CD4-positive, alpha-beta T cell treated with Interleukin-6 for 4 hours (primary cell): ENCODE measurements around the gene NLRP1.
A peak's percentile ranks its signal among the peaks of the same experiment; 100 is the strongest.

Experiments used
- DNase-seq: peaks from one replicate; pipeline ENCODE4 v3.0.0-alpha.2; 2020; ENCODE audit warnings: mixed read lengths

NLRP1 gene

DNA sequence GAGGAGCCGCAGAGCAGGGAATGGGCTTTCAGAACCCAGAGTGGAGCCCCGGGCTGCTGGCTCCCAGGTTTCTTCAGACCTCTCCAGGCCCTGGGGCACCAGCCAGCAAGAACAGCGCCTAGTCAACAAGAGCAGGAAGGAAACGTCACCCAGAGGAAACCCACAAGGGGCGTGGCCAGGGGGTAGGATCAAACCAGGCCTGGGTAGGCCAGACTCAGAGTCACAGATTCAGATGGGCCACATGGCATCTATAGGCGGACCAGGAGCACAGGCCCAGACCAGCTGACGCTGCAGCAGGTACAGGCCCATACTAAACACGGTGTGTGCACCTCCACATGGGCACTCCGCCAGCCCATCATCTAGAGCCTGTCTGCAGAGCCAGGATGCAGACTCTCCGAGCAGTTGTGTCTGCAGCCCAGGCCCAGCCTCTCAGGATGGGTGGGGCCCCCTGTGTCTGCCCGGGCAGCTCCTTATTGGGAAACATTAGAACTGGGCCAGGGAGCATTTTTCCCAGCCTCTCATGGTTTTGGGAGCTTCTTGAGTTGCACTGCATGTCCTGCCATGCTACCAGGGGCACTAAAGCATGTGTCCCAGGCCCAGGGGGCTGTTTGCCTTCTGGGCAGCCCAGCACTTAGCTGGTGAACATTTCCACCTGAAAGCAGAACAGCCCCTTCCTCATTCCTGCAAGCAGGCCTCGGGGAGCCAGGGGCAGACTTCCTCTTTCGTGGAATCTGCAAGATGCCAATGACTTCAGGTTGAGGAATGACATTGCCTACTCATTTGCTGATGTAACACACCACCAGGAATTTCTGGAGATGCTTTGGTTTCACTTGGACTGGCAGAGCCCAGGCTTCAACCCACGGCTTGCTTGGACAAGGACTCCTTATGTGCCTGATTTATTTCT is at the start of gene NLRP1:
Gene NLRP1 (minus strand): TSS at position 127 of the 904 bp plus-strand sequence. CDS start 552 bp downstream, outside the sequence.
- peak; percentile 98 for DNase-seq

DNA sequence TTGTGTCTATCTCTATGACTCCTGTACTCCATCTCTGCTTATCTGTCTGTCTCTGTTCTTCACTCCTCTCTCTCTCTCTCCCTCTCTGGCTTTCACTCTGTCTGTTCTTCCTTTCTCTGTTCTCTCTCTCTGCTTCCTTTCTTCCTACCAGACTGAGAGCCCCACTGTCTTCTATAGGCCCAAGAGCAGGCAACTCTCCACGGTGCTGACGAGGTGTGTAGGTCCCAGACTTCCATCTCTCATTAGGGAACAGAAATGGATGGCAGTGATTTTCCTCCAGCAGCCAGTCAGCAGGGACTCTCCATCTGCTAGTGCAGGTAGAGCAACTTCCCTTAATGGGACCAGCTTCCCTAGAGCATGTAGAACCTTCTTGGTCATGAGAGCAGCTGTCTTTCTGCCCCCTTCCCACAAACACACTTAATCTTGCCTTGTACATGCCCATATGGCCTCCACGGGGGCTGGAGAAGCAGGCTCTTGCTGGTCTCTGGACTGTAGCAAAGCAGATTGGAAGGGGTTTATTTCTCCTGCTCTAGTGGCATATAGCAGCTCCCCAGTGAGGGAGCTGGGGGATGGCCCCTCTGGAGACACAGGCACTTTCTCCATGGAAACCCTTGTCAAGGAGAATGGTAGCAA is 47.8 kb upstream of the NLRP1 start:
- no peak for DNase-seq

DNA sequence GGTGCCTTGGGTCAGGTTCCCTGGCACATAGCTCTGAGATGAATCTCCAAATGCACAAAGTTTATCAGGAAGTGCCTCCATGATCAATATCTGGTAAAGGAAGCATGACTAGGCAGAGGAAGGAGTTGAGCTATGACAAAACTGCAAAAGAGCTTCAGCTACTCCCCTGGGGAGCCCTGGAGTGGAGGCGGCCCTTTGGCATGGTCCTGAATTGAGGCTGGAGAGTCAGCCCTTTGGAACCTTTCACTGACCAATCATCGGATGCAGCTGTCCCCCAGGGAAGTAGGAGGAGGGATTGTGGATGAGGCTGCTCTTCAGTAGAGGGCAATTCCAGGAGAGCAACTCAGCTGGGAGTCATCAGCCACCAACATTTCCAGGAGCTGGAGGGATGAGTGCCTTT is 46.1 kb upstream of the NLRP1 start:
- DNase-seq: no peak

DNA sequence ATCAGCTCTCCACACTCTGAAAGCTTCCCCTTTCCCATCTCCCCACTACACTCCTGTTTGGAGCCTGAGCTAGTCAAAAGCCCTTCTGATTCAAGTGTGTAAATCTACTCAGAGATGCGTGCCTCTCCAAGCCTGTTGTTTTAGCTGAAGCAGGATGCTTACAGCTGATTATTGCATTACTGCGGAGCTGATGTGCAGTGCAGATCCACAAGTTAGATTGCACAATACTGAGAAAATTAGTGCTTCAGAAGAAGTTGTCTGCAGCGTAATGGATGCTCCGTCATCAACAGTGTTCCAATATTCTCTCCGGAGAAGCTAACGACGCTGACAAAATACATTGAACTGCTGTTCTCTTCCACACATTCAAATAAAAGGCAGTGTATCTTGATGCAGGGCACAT is 44.8 kb upstream of the NLRP1 start:
- DNase-seq: no peak

DNA sequence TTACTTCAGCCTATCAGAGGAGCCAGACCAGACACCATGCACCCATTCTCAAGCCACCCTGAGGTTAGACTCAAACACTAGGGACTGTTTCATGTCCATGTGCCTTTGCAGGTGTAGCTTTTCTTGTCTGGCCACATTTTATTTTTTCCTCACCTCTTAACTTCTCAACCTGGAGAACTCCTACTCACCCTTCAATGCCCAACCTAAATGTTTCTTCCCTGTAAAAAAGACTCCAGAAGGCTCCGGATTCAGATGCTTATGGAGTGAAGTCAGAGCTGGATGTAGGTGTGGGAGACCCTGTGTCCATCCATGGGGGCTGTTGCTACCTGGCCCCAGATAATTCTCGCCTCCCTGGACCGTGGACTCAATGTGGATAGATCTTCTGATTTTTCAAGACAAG is 44.0 kb upstream of the NLRP1 start:
- DNase-seq: no peak

DNA sequence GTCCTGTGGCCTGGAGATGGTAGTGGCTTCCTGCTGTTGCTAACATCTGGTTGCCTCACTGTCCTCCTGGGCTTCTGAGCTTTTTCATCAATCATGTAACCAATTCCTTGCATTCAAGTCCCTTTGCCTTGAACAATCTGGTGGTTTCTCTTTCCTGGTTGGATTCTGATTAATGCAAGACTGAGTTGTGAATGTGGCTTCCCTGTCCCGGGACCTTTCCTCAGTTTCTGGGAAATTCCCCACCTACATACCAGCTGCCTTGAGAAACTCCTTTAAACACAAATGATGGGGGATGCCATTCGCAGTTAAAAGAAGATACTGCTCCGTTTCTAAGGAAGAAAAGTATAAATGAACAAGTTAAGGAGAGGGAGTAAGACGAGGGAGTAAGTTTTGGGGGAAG is 39.9 kb upstream of the NLRP1 start:
- no peak for DNase-seq

DNA sequence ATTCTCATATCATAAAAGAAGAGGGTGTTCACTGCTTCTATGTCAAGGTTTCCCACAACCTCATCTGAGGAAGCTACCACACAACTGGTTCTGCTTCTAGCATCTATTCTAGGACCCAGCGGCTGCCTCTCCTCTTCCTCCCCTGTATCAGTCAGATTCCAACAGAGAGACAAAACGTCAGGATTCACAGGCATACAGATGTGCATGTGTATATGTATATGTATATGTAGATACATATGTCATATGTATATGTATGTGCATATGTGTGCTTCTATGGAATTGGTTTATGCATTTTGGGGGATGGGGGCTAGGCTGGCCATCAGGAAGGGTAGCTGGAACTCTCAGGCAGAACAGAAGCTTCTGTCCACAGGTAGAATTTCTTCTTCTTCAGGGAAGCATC is 37.4 kb upstream of the NLRP1 start:
- no peak for DNase-seq

DNA sequence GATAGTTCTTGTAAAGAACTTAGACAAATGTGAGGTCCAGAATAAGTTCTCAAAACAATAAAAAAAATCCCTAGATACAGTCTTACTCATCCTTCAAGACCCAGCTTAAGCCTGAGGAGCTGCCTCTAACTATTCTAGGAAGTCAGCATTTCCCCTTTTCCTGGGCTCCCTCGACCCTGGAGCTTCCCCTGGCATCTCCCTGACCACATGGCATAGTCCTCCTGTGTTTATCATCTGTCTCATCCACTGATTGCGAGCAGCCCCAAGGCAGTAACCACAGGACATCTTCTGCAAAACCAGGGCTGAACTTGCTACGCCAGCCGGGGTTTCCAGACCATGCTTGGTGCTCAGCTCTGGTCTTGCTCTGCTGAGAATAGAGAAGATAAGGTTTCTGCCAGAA is 36.7 kb upstream of the NLRP1 start:
- DNase-seq: no peak

DNA sequence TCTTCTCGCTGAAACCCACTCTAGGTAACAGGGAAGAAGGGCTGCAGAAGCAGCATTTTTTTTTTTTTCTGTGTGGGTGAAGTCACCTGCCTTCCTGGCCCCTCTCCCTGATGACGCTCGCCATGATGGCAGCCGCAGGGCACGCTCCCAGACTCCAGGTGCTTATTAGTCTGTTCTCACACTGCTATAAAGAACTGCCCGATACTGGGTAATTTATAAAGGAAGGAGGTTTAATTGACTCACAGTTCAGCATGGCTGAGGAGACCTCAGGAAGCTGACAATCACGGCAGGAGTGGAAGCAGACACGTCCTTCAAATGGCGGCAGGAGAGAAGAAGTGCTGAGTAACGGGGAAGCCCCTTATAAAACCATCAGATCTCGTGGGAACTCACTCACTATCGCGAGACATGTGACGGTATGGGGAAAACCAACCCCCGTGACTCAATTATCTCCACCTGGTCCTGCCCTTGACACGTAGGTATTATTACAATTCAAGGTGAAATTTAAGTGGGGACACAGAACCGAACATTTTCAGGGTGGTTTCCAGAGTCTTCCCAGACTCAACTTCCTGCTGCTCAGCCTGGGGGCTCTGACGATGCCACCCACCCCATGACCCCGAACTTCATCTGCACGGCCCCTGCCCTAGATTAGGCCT is 34.9 kb upstream of the NLRP1 start:
- no peak for DNase-seq

DNA sequence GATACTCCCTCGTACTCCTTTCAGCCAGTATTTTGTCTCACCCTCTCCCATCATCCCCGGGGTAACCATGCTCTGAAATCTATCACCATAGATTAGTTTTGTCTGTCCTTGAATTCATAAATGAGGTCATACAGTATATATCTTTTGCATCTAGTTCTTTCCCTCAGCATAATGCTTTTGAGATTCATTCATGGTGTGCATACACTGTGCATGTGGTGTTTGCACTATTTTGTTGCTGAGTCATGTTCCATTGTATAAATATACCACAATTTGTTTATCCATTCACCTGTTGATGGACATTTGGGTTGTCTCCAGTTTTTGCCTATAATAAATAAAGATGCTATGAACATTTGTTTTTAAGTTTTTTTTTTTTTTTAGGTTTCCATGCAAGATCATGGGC is 34.2 kb upstream of the NLRP1 start:
- no peak for DNase-seq

DNA sequence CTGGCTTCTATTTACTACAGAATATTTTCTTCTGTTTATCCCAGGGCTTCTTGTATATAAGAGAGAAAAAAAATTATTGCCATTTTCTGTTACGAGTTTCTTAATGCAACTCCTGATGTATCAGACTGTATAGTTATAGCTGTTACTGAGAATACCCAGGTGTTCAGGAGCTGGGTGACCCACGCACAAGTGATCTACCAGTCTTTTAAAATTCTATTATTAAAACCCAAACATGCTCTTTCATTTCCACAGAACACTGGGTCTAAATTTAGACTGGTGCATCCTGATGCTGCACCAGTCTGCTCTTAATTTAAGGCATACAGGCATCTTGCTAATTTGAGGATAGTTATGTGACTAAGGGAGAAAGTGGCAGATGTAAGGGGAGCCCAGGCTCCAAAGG is 31.2 kb upstream of the NLRP1 start:
- no peak for DNase-seq

DNA sequence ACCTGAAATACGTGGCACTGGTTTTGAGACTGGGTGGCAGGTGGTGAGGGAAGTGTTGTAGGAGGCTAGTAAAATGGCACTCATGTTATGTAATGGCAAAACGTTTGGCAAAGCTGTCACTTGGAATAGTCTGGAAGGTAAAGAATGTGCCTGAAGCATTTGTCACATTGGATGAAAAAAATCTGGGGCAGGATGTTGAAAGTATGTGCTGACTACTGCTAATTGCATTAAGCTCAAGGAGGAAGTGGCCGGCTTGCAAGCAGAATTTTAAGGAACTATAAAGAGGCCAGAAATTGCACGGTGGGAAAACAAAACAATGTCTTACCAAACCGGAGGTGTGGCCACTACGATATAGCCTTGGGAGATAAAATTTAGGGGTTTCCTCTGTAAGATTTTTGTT is 26.6 kb upstream of the NLRP1 start:
- no peak for DNase-seq

DNA sequence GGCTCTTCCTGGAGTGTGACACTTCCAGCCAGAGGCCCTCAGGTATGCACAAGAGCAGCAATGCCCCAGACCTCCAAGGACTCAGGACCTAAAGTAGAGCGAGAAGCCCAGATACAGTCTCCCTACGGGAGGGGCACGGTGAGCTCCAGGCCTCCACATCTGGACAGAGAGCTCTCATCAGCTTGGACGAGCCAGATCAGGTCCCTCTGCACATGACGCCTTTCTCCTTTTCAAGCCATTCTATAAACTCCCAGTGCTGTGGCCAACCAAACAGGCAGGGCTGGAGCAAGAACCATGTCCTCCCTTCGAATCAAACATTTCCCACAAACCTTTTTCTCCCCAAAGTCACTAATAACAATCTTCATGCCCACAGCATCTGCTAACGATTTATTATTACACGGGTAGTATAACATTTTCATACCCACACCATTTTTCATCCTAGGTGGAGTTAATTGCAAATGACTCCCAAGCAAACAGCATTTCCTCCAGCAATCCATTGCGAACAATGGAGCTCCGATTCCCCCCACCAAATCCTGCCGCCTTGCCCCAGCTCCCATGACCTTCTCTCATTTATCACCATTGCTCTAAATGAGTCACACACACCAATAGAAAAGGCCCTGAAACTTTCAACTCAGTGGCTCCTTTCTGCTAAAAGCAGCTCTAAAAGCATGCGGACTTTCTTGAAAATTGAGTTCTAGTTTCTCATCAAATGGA is 24.2 kb upstream of the NLRP1 start:
- DNase-seq: no peak

DNA sequence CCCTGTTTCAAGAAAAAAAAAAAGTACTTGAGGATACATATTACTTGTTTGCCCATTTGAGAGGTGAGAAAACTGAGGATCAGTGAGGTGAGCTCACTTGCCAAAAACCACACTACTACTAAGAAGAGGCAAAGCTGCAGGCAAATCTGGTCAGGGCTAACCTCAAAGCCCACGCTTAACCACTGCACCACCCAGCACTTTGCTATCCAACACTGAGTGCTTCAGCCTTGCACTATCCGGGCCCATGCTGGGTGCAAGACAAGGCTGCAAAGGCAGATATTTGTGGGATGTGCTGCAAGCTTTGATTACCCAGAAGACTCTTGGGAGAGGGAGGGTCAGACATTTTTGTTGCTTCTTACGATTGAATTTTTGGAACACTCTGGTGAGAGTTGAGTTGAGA is 23.6 kb upstream of the NLRP1 start:
- DNase-seq: no peak

DNA sequence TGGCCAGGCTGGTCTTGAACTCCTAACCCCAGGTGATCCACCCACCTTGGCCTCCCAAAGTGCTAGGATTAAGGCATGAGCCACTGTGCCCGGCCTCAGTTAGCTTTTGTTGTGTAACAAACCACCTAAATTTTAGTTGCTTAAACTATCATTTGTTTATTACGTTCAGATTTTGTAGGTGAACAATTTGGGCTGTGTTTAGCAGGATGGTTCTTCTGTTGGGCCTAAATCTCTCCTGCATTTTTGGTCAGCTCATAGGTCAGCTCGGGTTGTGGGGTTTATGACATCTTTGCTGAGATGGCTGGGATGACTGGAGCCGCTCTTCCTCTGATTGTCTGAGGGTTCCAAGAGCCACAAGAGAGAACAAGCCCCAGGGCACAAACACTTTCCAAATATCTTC is 21.1 kb upstream of the NLRP1 start:
- DNase-seq: no peak

DNA sequence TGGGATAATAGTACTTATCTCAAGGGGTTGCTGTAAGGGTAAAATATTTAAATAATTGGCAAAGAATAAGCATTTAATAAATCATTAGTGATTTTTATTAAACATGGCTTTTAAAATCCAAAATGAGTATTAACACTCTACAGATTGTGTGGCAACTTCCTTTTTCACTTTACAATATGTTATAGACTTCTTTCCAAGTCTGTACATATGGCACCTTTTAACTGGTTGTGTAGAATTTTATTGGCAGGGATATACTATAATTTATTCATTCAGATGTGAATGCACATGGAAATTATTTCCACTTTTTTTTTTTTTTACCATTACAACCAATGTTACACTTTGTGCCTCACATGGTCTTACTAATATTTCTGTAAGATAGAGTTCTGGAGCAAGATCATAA is 15.7 kb upstream of the NLRP1 start:
- no peak for DNase-seq

DNA sequence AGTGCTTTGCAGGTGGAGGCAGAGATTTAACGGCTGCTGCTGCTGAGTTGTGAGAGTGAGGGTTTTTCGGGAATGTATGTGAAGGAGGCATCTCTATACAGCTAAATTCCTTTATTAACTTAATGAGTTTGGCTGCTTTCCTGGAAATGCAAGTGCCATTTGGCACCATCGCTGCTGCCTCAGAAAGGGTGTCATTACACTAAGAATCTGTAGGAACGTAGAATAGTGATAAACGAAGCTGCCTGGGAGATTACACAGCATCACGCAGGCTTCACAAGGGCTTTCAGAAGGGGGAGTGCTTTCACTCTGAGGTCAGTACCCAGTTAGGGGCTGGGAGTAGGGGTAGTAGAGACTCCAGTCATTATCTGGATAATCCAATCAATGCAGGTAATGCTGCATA is 14.1 kb upstream of the NLRP1 start:
- DNase-seq: no peak

DNA sequence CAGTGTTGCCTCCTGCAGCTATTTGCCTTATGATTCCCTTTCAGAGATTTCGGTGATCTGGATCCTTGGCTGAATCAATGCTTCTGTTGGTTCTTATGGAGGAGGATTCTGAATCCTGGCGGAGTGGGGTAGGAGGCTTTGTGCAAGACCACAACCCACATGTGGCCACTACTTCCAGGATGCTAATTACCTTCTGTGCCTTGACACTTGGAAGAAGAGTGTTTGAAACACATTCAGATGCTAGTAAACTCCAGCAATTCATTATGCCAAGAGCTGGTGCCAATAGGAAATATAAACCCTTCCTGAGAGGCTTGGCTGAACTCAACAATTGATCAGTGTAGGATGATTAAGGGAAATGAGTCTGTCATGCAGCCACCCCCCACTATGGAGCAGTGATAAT is 12.1 kb upstream of the NLRP1 start:
- no peak for DNase-seq

DNA sequence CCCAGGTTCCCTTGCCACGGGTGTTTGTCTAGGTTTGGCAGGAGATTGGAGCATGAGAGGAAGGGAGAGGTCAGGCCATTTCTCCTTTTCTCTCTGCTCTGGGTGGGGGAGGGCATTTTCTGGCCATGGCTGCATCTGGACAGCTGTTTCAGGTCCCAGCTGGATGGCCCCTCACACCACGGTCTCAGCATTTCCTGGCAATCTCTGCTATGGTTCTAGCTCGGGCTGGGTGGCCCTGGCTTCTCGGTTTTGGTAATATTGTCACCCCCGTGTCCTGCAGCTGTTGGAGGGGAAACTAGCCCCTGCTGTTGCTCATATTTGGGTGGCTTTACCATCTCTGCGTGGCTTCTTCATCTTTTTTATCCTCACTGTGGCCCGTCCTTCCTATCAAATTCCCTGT is 11.5 kb upstream of the NLRP1 start:
- DNase-seq: no peak

DNA sequence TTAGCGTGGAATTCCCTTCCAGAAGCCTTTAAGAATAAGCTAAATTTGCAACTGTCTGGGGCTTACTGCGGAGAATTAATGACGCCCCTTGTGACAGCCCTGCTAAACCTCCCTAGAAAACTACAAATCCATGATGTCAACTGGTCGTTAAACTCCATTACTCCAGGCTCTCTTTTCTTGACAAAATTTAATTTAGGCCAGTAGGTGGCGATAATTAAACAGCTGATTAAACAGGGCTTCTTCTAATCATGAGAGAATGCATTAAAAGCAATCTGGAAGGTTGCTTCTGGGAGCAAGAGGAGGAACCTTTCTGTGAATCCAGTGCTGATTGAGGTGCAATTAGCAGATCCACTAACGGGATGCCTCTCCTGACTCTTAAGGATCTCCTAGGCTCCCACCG is 8.1 kb upstream of the NLRP1 start:
- DNase-seq: no peak

DNA sequence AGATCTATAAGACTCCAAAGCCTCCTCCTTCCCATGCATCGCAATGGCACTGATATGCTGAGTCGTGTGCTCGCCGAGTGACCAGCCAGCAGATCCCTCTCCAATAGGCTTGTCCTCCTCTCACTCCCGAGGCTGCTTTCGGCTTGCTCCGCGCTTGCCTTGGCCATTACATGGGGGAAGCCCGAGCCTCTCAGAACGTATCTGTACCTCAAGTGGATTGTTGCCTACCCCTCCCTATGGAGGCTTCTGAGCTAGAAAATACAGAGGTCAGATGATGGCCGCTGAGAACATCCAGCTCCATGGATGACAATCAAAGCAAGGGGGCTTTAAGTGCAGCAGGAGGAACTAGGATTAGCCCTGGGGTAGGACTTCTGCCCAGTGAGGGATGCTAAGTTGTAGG is 7.7 kb upstream of the NLRP1 start:
- no peak for DNase-seq

DNA sequence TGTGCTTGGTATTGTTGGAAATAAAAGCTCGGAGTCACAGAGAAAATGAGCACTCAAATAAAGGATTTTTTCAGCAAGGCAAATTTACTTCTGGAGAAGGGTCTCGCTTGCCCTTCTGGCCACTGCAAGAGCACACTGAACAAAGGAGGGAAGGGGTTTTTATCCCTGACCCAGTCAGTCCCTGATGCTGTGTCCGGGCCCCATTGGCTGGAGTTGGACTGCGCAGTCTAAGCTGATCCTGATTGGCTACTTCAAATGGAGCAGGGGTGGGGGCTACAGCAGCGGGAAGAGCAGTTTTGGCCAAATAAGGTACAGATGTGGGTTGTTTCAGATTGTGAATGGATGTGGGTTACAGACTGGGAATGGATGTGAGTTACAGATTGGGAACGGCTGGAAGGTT is 4.3 kb upstream of the NLRP1 start:
- no peak for DNase-seq

DNA sequence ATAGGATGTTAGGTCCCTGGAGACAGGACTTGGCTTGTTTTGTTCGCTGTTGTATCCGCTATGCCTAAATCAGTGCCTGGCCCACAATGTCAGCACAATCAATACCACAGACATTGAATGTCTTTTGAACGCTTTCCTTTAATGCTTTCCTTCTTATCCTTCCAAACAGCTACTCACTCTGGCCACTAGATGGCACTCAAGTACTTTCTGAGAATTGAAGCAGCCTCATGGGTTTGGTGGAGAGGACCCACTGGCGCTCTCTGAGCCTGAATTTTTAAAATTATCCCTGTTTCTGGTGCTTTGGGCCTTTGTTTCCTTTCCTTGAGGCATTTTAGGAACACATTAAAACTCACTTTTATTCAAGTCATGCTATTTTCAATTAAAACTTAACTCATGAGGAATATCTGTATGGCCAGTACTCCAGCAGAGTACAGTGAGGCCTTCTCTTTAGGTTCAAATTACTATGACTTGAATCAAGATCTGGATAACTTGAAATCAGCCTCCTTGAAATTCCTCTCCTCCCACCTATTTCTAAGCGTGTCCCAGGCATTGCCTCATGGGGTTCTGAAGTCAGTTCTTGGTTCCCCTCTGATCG is 3.2 kb upstream of the NLRP1 start:
- peak; percentile 58 for DNase-seq
